ENCODE results near the gene PHKA2.

DNA sequence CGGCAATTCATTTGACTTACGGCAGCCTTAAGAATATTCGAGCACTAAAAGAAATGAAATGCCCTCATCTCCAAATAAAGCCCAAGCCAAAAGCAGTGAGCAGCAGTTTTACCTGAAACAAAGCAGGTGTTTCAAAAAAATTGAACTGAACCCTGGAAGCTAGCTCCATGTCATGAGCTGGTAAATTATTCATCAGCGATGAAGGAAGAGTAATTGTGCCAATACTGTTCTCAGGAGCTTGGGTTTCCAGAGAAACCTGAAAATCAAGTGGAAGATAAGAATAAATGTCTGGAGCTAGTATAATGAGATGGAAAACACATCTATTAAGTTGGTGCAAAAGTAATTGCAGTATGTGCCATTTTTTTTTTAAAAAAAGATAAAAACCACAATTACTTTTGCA lies 24.0 kb upstream of the PHKA2 start:
- TF ChIP-seq POLR2A (IDR thresholded peaks at IDR 0.05) (no peak), POLR2AphosphoS5 (IDR thresholded peaks at IDR 0.05) (no peak)
